MM.1S (cell line): ENCODE measurements around the gene ITGA6.

Experiments used
- DNase-seq: peaks from one replicate; pipeline ENCODE4 v3.0.0-alpha.2; 2015
- H2AFZ ChIP-seq: fragments of 300-600 bp; sonication (generic); 2 replicates; pipeline ENCODE4 v1.6.0; 2016; ENCODE audit warnings: antibody characterized with exemption, low read length
- H3F3A ChIP-seq: fragments of 300-600 bp; sonication (generic); 2 replicates; pipeline ENCODE4 v1.6.1; 2016; ENCODE audit warnings: mild to moderate bottlenecking, antibody characterized with exemption, low read length, moderate library complexity, mixed read lengths; ENCODE audit not compliant: insufficient read depth
- H3K27ac ChIP-seq: fragments of 300-600 bp; sonication (generic); 2 replicates; pipeline ENCODE4 v1.5.1; 2016; ENCODE audit warnings: mild to moderate bottlenecking, low read length
- H3K27me3 ChIP-seq: fragments of 300-600 bp; sonication (generic); replicated peaks from 2 replicates; pipeline ENCODE4 v1.6.0; 2016; ENCODE audit warnings: low read length; ENCODE audit not compliant: insufficient read depth
- H3K36me3 ChIP-seq: fragments of 300-600 bp; sonication (generic); replicated peaks from 2 replicates; pipeline ENCODE4 v1.6.1; 2016; ENCODE audit warnings: mild to moderate bottlenecking, low read length, mixed read lengths; ENCODE audit not compliant: insufficient read depth
- H3K4me1 ChIP-seq: fragments of 300-600 bp; sonication (generic); 2 replicates; pipeline ENCODE4 v1.6.1; 2016; ENCODE audit warnings: low read length, mixed read lengths
- H3K4me2 ChIP-seq: fragments of 300-600 bp; sonication (generic); 2 replicates; pipeline ENCODE4 v1.6.0; 2016; ENCODE audit warnings: low read depth, low read length
- H3K4me3 ChIP-seq: fragments of 300-600 bp; sonication (generic); 2 replicates; pipeline ENCODE4 v1.5.1; 2016; ENCODE audit warnings: low read length, mixed read lengths
- H3K79me2 ChIP-seq: fragments of 300-600 bp; sonication (generic); 2 replicates; pipeline ENCODE4 v1.6.1; 2016; ENCODE audit warnings: mixed run types, low read length, mixed read lengths
- H3K9ac ChIP-seq: fragments of 300-600 bp; sonication (generic); 2 replicates; pipeline ENCODE4 v1.6.1; 2016; ENCODE audit warnings: low read length, mixed read lengths
- H3K9me2 ChIP-seq: fragments of 300-600 bp; sonication (generic); replicated peaks from 2 replicates; pipeline ENCODE4 v1.6.1; 2016; ENCODE audit warnings: mild to moderate bottlenecking, low read length, mixed read lengths; ENCODE audit not compliant: insufficient read depth
- H3K9me3 ChIP-seq: fragments of 300-600 bp; sonication (generic); replicated peaks from 2 replicates; pipeline ENCODE4 v1.6.1; 2016; ENCODE audit warnings: mild to moderate bottlenecking, low read length, mixed read lengths; ENCODE audit not compliant: insufficient read depth
- H4K20me1 ChIP-seq: fragments of 300-600 bp; sonication (generic); 2 replicates; pipeline ENCODE4 v1.6.1; 2016; ENCODE audit warnings: mild to moderate bottlenecking, low read length, moderate library complexity, mixed read lengths; ENCODE audit not compliant: insufficient read depth
- EZH2 ChIP-seq: fragments of 300-600 bp; sonication (generic); optimal IDR thresholded peaks from 2 replicates; pipeline ENCODE3; 2017; ENCODE audit warnings: low read depth, mild to moderate bottlenecking, antibody characterized with exemption, low read length, mixed read lengths
- EZH2phosphoT487 ChIP-seq: fragments of 300-600 bp; sonication (generic); IDR thresholded peaks from 2 replicates; pipeline ENCODE4 v1.6.1; 2018; ENCODE audit warnings: antibody characterized with exemption, low read length
- TF ChIP-seq, protein P1 (sequence below): fragments of 300-600 bp; sonication (generic); IDR thresholded peaks from 2 replicates; pipeline ENCODE4 v1.5.1; 2016; ENCODE audit warnings: antibody characterized with exemption, low read length, mixed read lengths

ITGA6 gene

DNA sequence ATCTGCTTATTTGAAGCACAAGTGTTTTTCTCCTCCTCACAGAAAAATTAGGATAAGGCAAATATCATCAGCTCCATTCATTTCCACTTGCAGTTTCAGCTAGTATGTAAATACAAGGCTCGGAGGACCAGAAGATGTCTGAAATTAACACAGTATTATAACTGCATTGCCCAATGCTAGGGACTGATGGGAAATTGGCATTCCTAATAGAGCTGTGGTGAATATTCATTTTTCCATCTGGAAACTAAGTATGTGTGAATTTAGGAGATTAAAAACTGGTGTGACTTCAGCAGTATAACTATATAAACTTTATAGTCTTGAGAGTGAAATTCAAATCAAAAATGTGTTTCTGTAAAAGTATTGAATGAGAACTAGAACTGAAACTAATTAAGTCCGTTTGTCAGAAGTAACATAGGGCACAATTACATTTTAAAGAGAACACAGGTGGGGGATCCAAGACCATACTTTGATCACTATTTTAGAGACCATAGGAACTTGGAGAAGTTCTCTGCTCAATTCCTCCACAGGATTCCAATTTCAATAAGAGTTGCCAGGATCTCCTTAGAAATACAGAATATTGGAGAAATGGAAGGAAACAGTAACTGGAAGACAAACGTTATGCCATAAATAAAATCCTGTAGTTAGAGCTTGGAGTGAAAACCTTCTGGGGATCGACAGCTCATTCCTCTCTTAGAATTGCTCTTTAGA lies 12.1 kb upstream of the ITGA6 start:
- Histone ChIP-seq H2AFZ (no peak overlapping the region), H3K9me3 (no peaks in the 10 kb centered on the region), H3K9me2 (no peaks in the 10 kb centered on the region), H3F3A (no peaks in the 10 kb centered on the region), H3K27ac (no peak overlapping the region), H3K79me2 (no peaks in the 10 kb centered on the region), H4K20me1 (no peaks in the 10 kb centered on the region), H3K4me3 (no peak overlapping the region), H3K9ac (no peak overlapping the region), H3K4me2 (no peak overlapping the region), H3K27me3 (no peaks in the 10 kb centered on the region), H3K36me3 (no peaks in the 10 kb centered on the region), H3K4me1 (no peaks in the 10 kb centered on the region)
- TF ChIP-seq EZH2phosphoT487 (no peak), EZH2 (no peak)
- TF ChIP-seq, protein P1, sequence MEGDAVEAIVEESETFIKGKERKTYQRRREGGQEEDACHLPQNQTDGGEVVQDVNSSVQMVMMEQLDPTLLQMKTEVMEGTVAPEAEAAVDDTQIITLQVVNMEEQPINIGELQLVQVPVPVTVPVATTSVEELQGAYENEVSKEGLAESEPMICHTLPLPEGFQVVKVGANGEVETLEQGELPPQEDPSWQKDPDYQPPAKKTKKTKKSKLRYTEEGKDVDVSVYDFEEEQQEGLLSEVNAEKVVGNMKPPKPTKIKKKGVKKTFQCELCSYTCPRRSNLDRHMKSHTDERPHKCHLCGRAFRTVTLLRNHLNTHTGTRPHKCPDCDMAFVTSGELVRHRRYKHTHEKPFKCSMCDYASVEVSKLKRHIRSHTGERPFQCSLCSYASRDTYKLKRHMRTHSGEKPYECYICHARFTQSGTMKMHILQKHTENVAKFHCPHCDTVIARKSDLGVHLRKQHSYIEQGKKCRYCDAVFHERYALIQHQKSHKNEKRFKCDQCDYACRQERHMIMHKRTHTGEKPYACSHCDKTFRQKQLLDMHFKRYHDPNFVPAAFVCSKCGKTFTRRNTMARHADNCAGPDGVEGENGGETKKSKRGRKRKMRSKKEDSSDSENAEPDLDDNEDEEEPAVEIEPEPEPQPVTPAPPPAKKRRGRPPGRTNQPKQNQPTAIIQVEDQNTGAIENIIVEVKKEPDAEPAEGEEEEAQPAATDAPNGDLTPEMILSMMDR, result no peak
- DNase-seq, result no peak

DNA sequence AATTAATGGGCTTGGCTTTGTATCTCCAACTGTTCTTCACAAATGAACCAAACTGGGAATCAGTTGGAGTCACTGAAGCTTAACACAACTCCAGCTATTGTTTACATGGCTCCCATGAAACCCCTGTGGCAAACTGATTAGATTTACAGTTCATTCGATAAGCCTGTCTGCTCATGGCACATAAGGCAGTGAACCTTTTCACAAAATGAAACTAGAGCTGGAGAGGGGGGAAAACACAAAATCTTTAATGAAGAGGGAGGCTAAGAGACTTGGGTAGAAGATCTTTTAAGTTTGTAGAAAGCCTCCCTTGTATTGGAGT lies 11.6 kb upstream of the ITGA6 start:
- Histone ChIP-seq H3K36me3 (no peaks in the 10 kb centered on the region), H3K27ac (no peak overlapping the region), H3K9me3 (no peaks in the 10 kb centered on the region), H3K4me2 (no peak overlapping the region), H2AFZ (no peak overlapping the region), H3K9ac (no peak overlapping the region), H3K4me3 (no peak overlapping the region), H3K27me3 (no peaks in the 10 kb centered on the region), H4K20me1 (no peaks in the 10 kb centered on the region), H3K4me1 (no peaks in the 10 kb centered on the region), H3K79me2 (no peaks in the 10 kb centered on the region), H3K9me2 (no peaks in the 10 kb centered on the region), H3F3A (no peaks in the 10 kb centered on the region)
- TF ChIP-seq EZH2, result no peak
- TF ChIP-seq, protein P1, result no peak
- no peak for TF ChIP-seq EZH2phosphoT487
- DNase-seq, result no peak

DNA sequence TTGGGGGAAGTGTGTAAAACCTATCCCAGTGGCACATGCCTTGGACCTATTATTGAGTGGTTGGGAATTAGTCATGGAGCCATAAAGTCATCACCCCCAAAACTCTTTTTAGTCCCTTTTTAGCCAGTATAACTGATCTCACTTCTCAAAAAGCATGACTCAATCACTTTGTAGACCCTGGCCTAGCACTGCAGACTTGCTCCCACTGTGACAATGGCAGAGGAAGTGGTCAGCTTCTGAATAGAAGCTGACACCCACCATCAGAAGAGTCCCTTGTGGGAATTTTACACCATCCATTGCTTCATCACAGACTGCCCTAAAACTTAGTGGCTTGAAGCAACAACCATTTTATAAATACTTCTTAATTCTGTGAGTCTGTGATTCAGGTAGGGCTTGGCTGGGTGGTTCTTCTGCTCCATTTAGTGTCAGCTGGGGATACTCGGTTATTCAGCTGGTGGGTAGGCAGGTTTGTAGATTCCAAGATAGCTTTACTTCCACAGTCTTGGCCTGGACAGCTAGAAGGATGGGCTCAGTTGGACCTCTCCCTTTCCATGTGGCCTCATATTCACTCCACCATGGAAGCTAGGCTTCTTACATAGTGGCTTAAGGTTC lies 10.8 kb upstream of the ITGA6 start:
- Histone ChIP-seq H3K9ac (no peak overlapping the region), H3K9me2 (no peaks in the 10 kb centered on the region), H3K9me3 (no peaks in the 10 kb centered on the region), H3K36me3 (no peaks in the 10 kb centered on the region), H4K20me1 (no peaks in the 10 kb centered on the region), H3K27ac (no peak overlapping the region), H3K4me2 (no peak overlapping the region), H2AFZ (no peak overlapping the region), H3K79me2 (no peaks in the 10 kb centered on the region), H3K27me3 (no peaks in the 10 kb centered on the region), H3K4me1 (no peaks in the 10 kb centered on the region), H3F3A (no peaks in the 10 kb centered on the region), H3K4me3 (no peak overlapping the region)
- TF ChIP-seq EZH2phosphoT487 (no peak), EZH2 (no peak)
- TF ChIP-seq, protein P1, result no peak
- no peak for DNase-seq
